A549 (cell line): ENCODE data around the gene SWAP70. TPM values are rescaled to one million over a fixed set of nuclear protein-coding genes. Genes with fewer than 3 reads are reported as not detected.

ENCODE experiments used
- ATAC-seq, 2 experiments: fragments of 200-7000 bp in 1 of 2; fragments of >200 bp in 1 of 2; cut with Nextera tagmentation in 1 of 2; cut with Tn5 transposase in 1 of 2; 3 replicates each; pipeline versions ENCODE4 v1.8.0 to v1.9.1; 2018 to 2020; ENCODE audit warnings: mild to moderate bottlenecking in 1 of 2, moderate library complexity in 1 of 2
- CTCF ChIA-PET: fragments of 300-600 bp; sonication (Branson Sonifier 250); formaldehyde crosslinking; extraction: SDS; loops from one replicate; lab custom pipeline; 2021; ENCODE audit warnings: antibody characterized with exemption, inconsistent platforms; lab: Yijun Ruan, JAX
- POLR2A ChIA-PET: fragments of 350-600 bp; formaldehyde crosslinking; extraction: SDS; loops from one replicate; lab custom pipeline; 2021; ENCODE audit warnings: antibody characterized with exemption, inconsistent platforms; lab: Yijun Ruan, JAX
- DNase-seq, 2 experiments: peaks; one replicate each; pipeline versions ENCODE4 v3.0.0 to v3.0.0-alpha.2; 2011 to 2016; ENCODE audit warnings: low read depth in 1 of 2, low spot score in 1 of 2
- FAIRE-seq: peaks from 2 replicates; lab custom pipeline; 2011; peaks lifted over from hg19 to GRCh38; lab: Jason Lieb, UNC
- H3K27ac ChIP-seq, 2 experiments: fragments of >200 bp; sonication (Bioruptor Twin); formaldehyde crosslinking; 3 replicates each; pipeline ENCODE4 v1.5.1; 2016 to 2017
- H3K4me1 ChIP-seq: fragments of >200 bp; sonication (Bioruptor Twin); formaldehyde crosslinking; 3 replicates; pipeline ENCODE4 v1.6.1; 2016
- H3K4me2 ChIP-seq: fragments of >200 bp; sonication (Bioruptor Twin); formaldehyde crosslinking; 3 replicates; pipeline ENCODE4 v1.6.1; 2016
- H3K4me3 ChIP-seq: fragments of >200 bp; sonication (Bioruptor Twin); formaldehyde crosslinking; 3 replicates; pipeline ENCODE4 v1.5.1; 2016
- H3K9me3 ChIP-seq: fragments of >200 bp; sonication (Bioruptor Twin); formaldehyde crosslinking; 3 replicates; pipeline ENCODE4 v1.6.1; 2016
- ESRRA ChIP-seq: fragments of 150-350 bp; IDR thresholded peaks from 2 replicates; pipeline ENCODE4 v1.6.1; 2014; ENCODE audit warnings: mild to moderate bottlenecking, low read length, borderline replicate concordance
- HDAC2 ChIP-seq: fragments of 200-600 bp; sonication (generic); IDR thresholded peaks from 2 replicates; pipeline ENCODE4 v1.6.1; 2016
- HOXB5 ChIP-seq: fragments of 250-450 bp; sonication (Bioruptor Pico); IDR thresholded peaks from 2 replicates; pipeline ENCODE4 v1.5.0; 2020; ENCODE audit warnings: mild to moderate bottlenecking, moderate library complexity
- JUN ChIP-seq, 2 experiments: fragments of >200 bp; sonication (Bioruptor Twin); formaldehyde crosslinking; IDR thresholded peaks; 2 replicates in 1 of 2; 3 replicates in 1 of 2; pipeline ENCODE4 v1.6.1; 2016 to 2017
- JUNB ChIP-seq: fragments of >200 bp; sonication (Bioruptor Twin); formaldehyde crosslinking; IDR thresholded peaks from 2 replicates; pipeline ENCODE4 v1.6.1; 2016
- KDM1A ChIP-seq: fragments of 200-600 bp; sonication (generic); IDR thresholded peaks from 2 replicates; pipeline ENCODE4 v1.6.1; 2016; ENCODE audit warnings: low read depth, mild to moderate bottlenecking
- MAFK ChIP-seq: fragments of 450-650 bp; IDR thresholded peaks from 2 replicates; pipeline ENCODE4 v1.6.1; 2014; ENCODE audit not compliant: partially characterized antibody
- PHF8 ChIP-seq: fragments of 200-600 bp; sonication (generic); IDR thresholded peaks from 2 replicates; pipeline ENCODE4 v1.6.1; 2016; ENCODE audit warnings: low read depth, mild to moderate bottlenecking, antibody characterized with exemption, moderate library complexity, borderline replicate concordance
- POLR2A ChIP-seq: IDR thresholded peaks from 2 replicates; pipeline ENCODE4 v1.6.1; 2012; ENCODE audit warnings: mild to moderate bottlenecking, low read length
- RAD21 ChIP-seq, 2 experiments: fragments of >200 bp in 1 of 2; sonication (Bioruptor Twin) in 1 of 2; formaldehyde crosslinking in 1 of 2; IDR thresholded peaks in 1 of 2; conservative IDR thresholded peaks in 1 of 2; 2 replicates in 1 of 2; 3 replicates in 1 of 2; pipeline ENCODE4 v1.6.1; 2012 to 2018; ENCODE audit warnings: inconsistent platforms in 1 of 2
- RARB ChIP-seq: fragments of 250-450 bp; sonication (Bioruptor Pico); IDR thresholded peaks from 2 replicates; pipeline ENCODE4 v1.8.0; 2021; ENCODE audit warnings: mild to moderate bottlenecking, moderate library complexity
- RCOR1 ChIP-seq: fragments of 150-350 bp; IDR thresholded peaks from 2 replicates; pipeline ENCODE4 v1.6.1; 2014; ENCODE audit warnings: antibody characterized with exemption, low read length, low read depth
- RNF2 ChIP-seq: fragments of 200-600 bp; sonication (generic); IDR thresholded peaks from 2 replicates; pipeline ENCODE4 v1.6.1; 2016; ENCODE audit warnings: low read depth, mild to moderate bottlenecking, antibody characterized with exemption, moderate library complexity, borderline replicate concordance
- ZFP36 ChIP-seq: fragments of 450-650 bp; IDR thresholded peaks from 2 replicates; pipeline ENCODE4 v1.6.1; 2014; ENCODE audit warnings: borderline replicate concordance; ENCODE audit not compliant: partially characterized antibody
- WGBS: methylation state at CpG from one replicate; pipeline ENCODE4 v1.1.6; 2017; ENCODE audit errors: missing lambda C conversion rate; 5-methylcytosine and 5-hydroxymethylcytosine counted together
- polyA plus RNA-seq, 4 experiments: library from polyadenylated mRNA; depleted of rRNA in 3 of 4; stranded (reverse); fragments of >200 nt; fragmentation: RNase III in 1 of 4; extraction: RNeasy Plus Mini Kit Qiagen cat#74134 plus additional on column Dnase treatment in 1 of 4; gene quantifications; 2 replicates in 3 of 4; 3 replicates in 1 of 4; pipeline ENCODE4 v1.2.3, GENCODE V29; 2011 to 2017
- TF ChIP-seq, protein P1 (sequence below): fragments of >200 bp; sonication (Bioruptor Twin); formaldehyde crosslinking; IDR thresholded peaks from 3 replicates; pipeline ENCODE4 v1.5.1; 2016
- TF ChIP-seq, protein P2 (sequence below): fragments of 150-350 bp; IDR thresholded peaks from 2 replicates; pipeline ENCODE4 v1.6.1; 2014; ENCODE audit warnings: low read depth, mild to moderate bottlenecking, low read length
- TF ChIP-seq, protein P3 (sequence below): fragments of 250-450 bp; sonication (Bioruptor Pico); IDR thresholded peaks from 2 replicates; pipeline ENCODE4 v1.5.0; 2021; ENCODE audit warnings: mild to moderate bottlenecking, moderate library complexity, borderline replicate concordance
- TF ChIP-seq, protein P4 (sequence below): fragments of 450-650 bp; IDR thresholded peaks from 2 replicates; pipeline ENCODE4 v1.6.1; 2014; ENCODE audit warnings: antibody characterized with exemption
- TF ChIP-seq, protein P5 (sequence below): IDR thresholded peaks from 2 replicates; pipeline ENCODE4 v1.6.1; 2012

Gene SWAP70
- polyA plus RNA-seq, 2 of the 4 experiments (the other 2 are of a cell fraction): 24.5 to 25.5 TPM

DNA sequence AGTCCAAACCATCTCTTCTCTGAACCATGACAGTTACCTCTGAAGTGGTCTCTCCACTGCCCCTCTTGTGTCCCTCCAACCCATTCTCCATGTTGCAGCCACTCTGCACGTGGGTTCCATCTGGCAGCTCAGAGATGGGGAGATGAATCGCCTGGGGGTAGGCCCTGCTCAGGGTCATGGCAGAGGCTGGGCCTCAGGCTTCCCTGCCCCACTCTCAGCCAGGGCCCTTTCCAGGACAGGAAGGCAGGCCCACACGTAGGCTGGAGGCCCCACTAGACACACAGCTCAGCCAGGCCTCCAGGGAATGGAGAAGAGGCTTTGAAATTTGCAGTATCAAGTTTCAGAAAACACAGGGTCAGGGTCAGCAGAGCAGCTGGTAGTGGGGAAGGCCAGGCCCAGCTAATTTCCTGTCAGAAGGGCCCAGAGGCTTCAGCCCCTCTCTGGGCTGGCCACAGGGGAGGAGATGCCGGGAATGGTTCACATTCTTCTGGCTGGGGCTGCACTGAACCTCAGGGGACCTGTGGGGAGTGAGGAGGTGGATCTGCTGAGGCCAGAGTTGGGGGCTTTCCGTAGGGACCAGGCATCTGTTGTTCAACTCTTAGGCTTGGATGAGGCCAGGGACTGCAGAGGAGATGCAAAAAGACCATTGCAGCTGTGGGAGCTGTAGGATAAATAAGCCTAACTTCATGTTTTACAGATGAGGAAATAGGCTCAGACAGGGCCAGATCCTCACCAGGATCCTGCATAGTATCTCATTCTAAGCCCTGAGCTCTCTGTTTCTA is 101.6 kb downstream of the SWAP70 start:
- POLR2A ChIA-PET: interaction anchor here (0.7 kb wide), 1 partner anchor 540 kb away, joined by 4 read pairs; the partner anchor contains the start of gene ADM
- H3K4me1 ChIP-seq: peaks cover 8% of the 10 kb centered on the region
- peak overlapping the region in 1 of 2 experiments; percentile 63; a peak in 3 of 6 replicates for H3K27ac ChIP-seq
- DNase-seq (no peak), ATAC-seq (peak in 1 of 2 experiments; percentile 26; a peak in 2 of 6 replicates), FAIRE-seq (no peak)
- WGBS: 85% methylated on average over 5 of the region's 5 CpGs
- H3K4me2 ChIP-seq: no peak overlapping the region
- TF ChIP-seq ZFP36: no peak
- TF ChIP-seq, protein P1, sequence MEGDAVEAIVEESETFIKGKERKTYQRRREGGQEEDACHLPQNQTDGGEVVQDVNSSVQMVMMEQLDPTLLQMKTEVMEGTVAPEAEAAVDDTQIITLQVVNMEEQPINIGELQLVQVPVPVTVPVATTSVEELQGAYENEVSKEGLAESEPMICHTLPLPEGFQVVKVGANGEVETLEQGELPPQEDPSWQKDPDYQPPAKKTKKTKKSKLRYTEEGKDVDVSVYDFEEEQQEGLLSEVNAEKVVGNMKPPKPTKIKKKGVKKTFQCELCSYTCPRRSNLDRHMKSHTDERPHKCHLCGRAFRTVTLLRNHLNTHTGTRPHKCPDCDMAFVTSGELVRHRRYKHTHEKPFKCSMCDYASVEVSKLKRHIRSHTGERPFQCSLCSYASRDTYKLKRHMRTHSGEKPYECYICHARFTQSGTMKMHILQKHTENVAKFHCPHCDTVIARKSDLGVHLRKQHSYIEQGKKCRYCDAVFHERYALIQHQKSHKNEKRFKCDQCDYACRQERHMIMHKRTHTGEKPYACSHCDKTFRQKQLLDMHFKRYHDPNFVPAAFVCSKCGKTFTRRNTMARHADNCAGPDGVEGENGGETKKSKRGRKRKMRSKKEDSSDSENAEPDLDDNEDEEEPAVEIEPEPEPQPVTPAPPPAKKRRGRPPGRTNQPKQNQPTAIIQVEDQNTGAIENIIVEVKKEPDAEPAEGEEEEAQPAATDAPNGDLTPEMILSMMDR: no peak
- TF ChIP-seq POLR2A: no peak
- TF ChIP-seq ESRRA: no peak
- no peak for TF ChIP-seq RNF2
- TF ChIP-seq, protein P2, sequence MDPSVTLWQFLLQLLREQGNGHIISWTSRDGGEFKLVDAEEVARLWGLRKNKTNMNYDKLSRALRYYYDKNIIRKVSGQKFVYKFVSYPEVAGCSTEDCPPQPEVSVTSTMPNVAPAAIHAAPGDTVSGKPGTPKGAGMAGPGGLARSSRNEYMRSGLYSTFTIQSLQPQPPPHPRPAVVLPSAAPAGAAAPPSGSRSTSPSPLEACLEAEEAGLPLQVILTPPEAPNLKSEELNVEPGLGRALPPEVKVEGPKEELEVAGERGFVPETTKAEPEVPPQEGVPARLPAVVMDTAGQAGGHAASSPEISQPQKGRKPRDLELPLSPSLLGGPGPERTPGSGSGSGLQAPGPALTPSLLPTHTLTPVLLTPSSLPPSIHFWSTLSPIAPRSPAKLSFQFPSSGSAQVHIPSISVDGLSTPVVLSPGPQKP: no peak
- no peak for TF ChIP-seq JUNB
- H3K4me3 ChIP-seq: no peak overlapping the region
- H3K9me3 ChIP-seq: no peaks in the 10 kb centered on the region
- CTCF ChIA-PET: interaction anchor here (0.5 to 3.6 kb wide), 5 partner anchors 7 to 628 kb away, joined by 3 to 17 read pairs (median 5); no protein-coding TSS in a partner anchor

DNA sequence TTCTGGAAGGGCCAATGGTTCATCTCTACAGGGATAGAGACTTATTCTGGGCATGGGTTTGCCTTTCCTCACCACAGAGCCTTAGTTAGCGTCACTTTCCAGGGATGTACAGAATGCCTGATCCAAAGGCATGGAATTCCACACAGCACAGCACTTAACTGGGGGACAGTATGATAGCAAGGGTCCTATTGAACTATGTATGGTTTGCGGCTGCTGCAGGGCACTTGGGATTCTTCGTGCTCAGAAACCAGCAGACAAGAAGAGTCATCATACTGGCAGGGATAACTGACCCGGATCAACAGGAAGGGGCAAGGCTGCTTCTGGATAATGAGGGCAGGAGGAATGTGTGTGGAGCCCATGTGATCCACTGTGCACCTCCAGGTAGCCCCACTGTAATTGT is 105.7 kb downstream of the SWAP70 start:
- no peaks in the 10 kb centered on the region for H3K9me3 ChIP-seq
- POLR2A ChIA-PET: no interaction called here
- no peak overlapping the region for H3K4me3 ChIP-seq
- no peak overlapping the region for H3K4me2 ChIP-seq
- TF ChIP-seq KDM1A: no peak
- TF ChIP-seq, protein P3, sequence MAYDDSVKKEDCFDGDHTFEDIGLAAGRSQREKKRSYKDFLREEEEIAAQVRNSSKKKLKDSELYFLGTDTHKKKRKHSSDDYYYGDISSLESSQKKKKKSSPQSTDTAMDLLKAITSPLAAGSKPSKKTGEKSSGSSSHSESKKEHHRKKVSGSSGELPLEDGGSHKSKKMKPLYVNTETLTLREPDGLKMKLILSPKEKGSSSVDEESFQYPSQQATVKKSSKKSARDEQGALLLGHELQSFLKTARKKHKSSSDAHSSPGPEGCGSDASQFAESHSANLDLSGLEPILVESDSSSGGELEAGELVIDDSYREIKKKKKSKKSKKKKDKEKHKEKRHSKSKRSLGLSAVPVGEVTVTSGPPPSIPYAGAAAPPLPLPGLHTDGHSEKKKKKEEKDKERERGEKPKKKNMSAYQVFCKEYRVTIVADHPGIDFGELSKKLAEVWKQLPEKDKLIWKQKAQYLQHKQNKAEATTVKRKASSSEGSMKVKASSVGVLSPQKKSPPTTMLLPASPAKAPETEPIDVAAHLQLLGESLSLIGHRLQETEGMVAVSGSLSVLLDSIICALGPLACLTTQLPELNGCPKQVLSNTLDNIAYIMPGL: no peak
- no peak for TF ChIP-seq RARB
- no peak for TF ChIP-seq HOXB5
- TF ChIP-seq PHF8: no peak
- TF ChIP-seq MAFK: no peak
- no peak for TF ChIP-seq JUN (IDR thresholded peaks at IDR 0.05)
- no peak for TF ChIP-seq HDAC2
- TF ChIP-seq RAD21 (conservative IDR thresholded peaks at IDR 0.05 in 1 of 2, IDR thresholded peaks at IDR 0.05 in 1 of 2): no peak
- TF ChIP-seq RCOR1: no peak
- TF ChIP-seq, protein P4, sequence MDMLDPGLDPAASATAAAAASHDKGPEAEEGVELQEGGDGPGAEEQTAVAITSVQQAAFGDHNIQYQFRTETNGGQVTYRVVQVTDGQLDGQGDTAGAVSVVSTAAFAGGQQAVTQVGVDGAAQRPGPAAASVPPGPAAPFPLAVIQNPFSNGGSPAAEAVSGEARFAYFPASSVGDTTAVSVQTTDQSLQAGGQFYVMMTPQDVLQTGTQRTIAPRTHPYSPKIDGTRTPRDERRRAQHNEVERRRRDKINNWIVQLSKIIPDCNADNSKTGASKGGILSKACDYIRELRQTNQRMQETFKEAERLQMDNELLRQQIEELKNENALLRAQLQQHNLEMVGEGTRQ: no peak
- TF ChIP-seq, protein P5, sequence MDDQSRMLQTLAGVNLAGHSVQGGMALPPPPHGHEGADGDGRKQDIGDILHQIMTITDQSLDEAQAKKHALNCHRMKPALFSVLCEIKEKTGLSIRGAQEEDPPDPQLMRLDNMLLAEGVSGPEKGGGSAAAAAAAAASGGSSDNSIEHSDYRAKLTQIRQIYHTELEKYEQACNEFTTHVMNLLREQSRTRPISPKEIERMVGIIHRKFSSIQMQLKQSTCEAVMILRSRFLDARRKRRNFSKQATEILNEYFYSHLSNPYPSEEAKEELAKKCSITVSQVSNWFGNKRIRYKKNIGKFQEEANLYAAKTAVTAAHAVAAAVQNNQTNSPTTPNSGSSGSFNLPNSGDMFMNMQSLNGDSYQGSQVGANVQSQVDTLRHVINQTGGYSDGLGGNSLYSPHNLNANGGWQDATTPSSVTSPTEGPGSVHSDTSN: no peak
- CTCF ChIA-PET: interaction anchor here (1.0 kb wide), 1 partner anchor 10 kb away, joined by 4 read pairs; no protein-coding TSS in a partner anchor
- DNase-seq (no peak), ATAC-seq (no peak), FAIRE-seq (no peak)
- peaks cover 15% of the 10 kb centered on the region; the same call in 2 of the 3 replicates for H3K4me1 ChIP-seq
- no peak overlapping the region for H3K27ac ChIP-seq
- WGBS: 75% methylated on average over 4 of the region's 4 CpGs
